Activated CD8-positive, alpha-beta memory T cell treated with anti-CD3 and anti-CD28 coated beads, Interleukin-2, amount 50 U/mL, for 1 hour (primary cell): ENCODE data around the gene NOXRED1.

Experiments used
- DNase-seq: peaks from one replicate; pipeline ENCODE4 v3.0.0-alpha.2; 2020; ENCODE audit errors: extremely low read depth

Gene NOXRED1

GRCh38 chr14:77344377-77344996 is 78.8 kb downstream of the NOXRED1 start:
- no peak for DNase-seq
